Mucosa of stomach (tissue), 1 donor: ENCODE results near the gene PIGU.

Source experiments
- H3K27me3 ChIP-seq: one replicate; pipeline ENCODE4 v1.7.0; 2013; ENCODE audit warnings: mild to moderate bottlenecking, low read length; ENCODE audit not compliant: control insufficient read depth, insufficient read depth
- H3K36me3 ChIP-seq: one replicate; pipeline ENCODE4 v1.7.0; 2013; ENCODE audit warnings: low read length; ENCODE audit not compliant: control insufficient read depth, insufficient read depth
- H3K4me1 ChIP-seq: one replicate; pipeline ENCODE4 v1.7.0; 2013; ENCODE audit warnings: mild to moderate bottlenecking, low read length; ENCODE audit not compliant: control insufficient read depth, insufficient read depth
- H3K4me3 ChIP-seq: one replicate; pipeline ENCODE4 v1.7.0; 2013; ENCODE audit warnings: low read length
- H3K9ac ChIP-seq: one replicate; pipeline ENCODE4 v1.7.0; 2013; ENCODE audit warnings: mild to moderate bottlenecking, low read length, moderate library complexity
- H3K9me3 ChIP-seq: one replicate; pipeline ENCODE4 v1.7.0; 2013; ENCODE audit warnings: mild to moderate bottlenecking, low read length, moderate library complexity; ENCODE audit not compliant: control insufficient read depth
- donor health status: Pancreatic carcinoma.

PIGU gene

DNA sequence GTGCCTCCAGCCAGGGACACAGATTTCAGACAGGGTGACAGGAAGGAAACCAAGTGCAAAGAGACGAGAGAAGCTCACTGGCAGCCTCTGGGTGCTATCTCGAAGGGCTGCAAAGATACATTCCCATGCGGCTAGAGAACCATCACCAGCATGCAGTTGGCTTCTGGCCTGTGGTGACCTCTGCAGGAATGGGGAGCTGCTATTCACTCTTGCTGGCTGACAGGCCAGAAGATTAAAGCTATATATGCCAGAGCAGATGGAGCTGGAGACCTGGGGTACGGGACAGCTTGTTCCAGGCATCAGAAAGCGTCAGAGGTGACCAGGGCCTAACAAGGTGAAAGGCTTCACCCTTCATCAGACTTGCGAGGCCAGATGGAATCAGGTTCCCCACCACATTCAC lies 98.4 kb downstream of the PIGU start:
- Histone ChIP-seq H3K4me1 (peaks cover 37% of the 10 kb centered on the region), H3K9me3 (no peaks in the 10 kb centered on the region), H3K36me3 (no peaks in the 10 kb centered on the region), H3K9ac (no peak overlapping the region), H3K27me3 (no peaks in the 10 kb centered on the region), H3K4me3 (no peak overlapping the region)

DNA sequence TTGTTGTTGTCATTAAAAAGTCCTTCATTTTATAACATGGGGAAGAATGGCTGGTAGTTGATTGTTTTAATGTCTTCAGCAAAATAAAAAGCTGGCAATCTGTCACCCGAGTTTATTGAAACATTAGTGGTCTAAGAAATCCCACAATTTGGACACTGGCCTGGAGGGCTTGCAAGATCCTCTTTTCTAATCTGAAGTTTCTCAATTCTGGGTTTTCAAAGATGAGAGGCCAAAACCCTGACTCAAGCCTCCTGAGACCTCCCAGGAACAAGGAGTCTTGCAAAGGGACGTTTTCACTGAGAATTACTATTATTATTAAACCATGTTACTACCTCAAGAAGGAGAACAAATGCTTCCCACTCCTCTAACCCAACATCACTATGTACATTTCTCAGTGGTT lies 98.9 kb downstream of the PIGU start:
- no peak overlapping the region for H3K4me3 ChIP-seq
- H3K36me3 ChIP-seq, result no peaks in the 10 kb centered on the region
- H3K9me3 ChIP-seq, result no peaks in the 10 kb centered on the region
- H3K4me1 ChIP-seq, result peaks cover 35% of the 10 kb centered on the region
- no peaks in the 10 kb centered on the region for H3K27me3 ChIP-seq
- H3K9ac ChIP-seq, result no peak overlapping the region

DNA sequence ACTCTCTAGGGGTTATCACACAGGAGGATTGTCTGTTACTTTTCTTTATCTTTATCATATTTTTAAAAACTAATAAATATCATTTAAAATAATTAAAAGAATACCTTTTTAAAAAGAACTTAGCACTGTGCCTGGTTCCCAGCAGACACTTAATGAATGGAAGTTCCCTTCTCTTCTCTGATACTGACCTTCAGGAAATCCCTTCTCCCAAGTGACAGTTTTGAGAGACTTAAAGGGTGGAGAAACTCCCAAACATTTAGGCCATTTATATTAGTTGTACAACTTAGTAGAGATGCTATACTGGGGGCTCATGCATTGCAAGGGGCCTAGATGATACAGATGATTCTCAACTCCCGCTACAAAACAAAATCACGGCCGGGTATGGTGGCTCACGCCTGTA lies 99.8 kb downstream of the PIGU start:
- no peak overlapping the region for H3K9ac ChIP-seq
- H3K36me3 ChIP-seq, result no peaks in the 10 kb centered on the region
- no peaks in the 10 kb centered on the region for H3K27me3 ChIP-seq
- H3K9me3 ChIP-seq, result no peaks in the 10 kb centered on the region
- H3K4me3 ChIP-seq, result no peak overlapping the region
- H3K4me1 ChIP-seq, result peaks cover 25% of the 10 kb centered on the region

DNA sequence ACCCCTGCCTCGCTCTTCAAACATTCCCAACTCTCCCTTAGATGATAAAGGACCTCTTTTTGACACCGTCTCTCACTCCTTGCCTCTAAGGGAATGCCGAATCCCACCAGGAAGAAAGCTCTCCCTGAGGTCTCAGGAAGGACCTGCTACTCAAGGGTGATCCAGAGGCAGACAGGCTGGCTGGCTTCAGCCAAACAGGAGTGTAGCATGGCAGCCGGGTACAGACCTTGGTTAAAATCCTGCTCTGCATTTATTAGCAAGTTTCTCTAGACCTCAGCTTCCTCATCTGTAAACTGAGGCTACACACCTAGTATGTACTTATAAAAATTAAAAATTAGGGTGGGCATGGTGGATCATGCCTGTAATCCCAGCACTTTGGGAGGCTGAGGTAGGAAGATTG lies 101.1 kb downstream of the PIGU start:
- Histone ChIP-seq H3K4me1 (peaks cover 22% of the 10 kb centered on the region), H3K4me3 (no peak overlapping the region), H3K27me3 (no peaks in the 10 kb centered on the region), H3K9me3 (no peaks in the 10 kb centered on the region), H3K36me3 (no peaks in the 10 kb centered on the region), H3K9ac (no peak overlapping the region)

DNA sequence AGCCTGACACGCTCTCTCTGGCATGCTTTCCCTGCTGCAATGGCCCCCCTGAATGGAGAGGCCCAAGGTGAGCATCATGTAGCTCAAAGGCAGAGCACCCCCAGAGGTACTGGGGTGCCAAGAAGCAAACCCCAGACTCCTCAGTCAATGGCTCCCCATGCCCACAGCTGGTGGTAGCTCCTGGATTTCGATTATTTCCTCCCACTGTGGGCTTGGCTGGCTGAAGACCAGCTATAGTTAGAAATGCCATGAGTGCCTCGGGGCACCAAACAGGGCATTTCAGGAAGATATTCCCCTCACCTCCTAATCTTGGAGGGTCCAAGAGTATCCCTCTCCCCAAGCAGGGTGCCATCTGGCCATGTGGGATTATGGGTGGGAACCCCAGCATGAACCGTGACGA lies 101.6 kb downstream of the PIGU start:
- Histone ChIP-seq H3K36me3 (no peaks in the 10 kb centered on the region), H3K27me3 (no peaks in the 10 kb centered on the region), H3K9ac (no peak overlapping the region), H3K9me3 (no peaks in the 10 kb centered on the region), H3K4me1 (peaks cover 17% of the 10 kb centered on the region), H3K4me3 (no peak overlapping the region)

DNA sequence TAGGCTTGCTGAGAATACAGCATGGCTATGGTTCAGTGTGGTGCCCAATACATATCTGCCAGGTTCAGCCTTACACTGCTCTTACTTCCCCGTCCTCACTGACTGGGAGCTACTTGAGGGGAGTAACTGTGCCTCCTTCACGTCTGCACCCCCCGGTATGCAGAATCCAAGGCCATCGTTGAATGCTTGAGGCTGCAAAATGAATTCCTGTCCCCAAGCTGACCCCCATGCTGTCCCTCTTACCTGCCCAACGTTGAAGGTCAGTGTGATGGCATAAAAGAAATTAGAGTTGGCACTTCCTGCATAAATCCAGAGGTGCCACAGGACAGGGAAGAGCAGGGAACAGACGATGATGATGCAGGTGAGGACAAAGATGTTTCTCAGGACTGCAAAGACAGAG lies 102.0 kb downstream of the PIGU start:
- H3K36me3 ChIP-seq, result no peaks in the 10 kb centered on the region
- no peaks in the 10 kb centered on the region for H3K27me3 ChIP-seq
- H3K9ac ChIP-seq, result no peak overlapping the region
- H3K9me3 ChIP-seq, result no peaks in the 10 kb centered on the region
- H3K4me1 ChIP-seq, result peaks cover 13% of the 10 kb centered on the region
- H3K4me3 ChIP-seq, result no peak overlapping the region

DNA sequence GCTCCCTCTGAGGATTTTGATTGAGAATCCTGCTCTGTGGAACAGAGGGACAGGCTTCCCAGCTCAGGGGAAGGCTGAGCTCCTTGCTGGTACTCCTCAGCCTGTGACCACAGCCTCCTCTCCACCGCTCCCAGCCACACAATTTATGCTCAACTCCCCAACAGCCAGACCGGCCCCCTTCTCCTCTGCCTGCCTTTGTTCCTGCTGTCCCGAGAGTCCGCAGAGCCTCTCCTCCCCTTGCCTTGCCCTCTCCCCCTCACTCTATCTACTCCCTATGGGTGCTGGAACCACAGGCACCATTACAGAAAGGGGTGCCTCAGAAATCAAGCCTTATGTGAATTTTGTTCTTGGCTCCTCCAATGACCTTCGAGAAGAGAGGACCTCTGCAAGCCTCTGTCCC lies 102.5 kb downstream of the PIGU start:
- H3K4me3 ChIP-seq, result no peak overlapping the region
- H3K36me3 ChIP-seq, result no peaks in the 10 kb centered on the region
- no peaks in the 10 kb centered on the region for H3K27me3 ChIP-seq
- H3K9me3 ChIP-seq, result no peaks in the 10 kb centered on the region
- H3K9ac ChIP-seq, result no peak overlapping the region
- H3K4me1 ChIP-seq, result peaks cover 9% of the 10 kb centered on the region

DNA sequence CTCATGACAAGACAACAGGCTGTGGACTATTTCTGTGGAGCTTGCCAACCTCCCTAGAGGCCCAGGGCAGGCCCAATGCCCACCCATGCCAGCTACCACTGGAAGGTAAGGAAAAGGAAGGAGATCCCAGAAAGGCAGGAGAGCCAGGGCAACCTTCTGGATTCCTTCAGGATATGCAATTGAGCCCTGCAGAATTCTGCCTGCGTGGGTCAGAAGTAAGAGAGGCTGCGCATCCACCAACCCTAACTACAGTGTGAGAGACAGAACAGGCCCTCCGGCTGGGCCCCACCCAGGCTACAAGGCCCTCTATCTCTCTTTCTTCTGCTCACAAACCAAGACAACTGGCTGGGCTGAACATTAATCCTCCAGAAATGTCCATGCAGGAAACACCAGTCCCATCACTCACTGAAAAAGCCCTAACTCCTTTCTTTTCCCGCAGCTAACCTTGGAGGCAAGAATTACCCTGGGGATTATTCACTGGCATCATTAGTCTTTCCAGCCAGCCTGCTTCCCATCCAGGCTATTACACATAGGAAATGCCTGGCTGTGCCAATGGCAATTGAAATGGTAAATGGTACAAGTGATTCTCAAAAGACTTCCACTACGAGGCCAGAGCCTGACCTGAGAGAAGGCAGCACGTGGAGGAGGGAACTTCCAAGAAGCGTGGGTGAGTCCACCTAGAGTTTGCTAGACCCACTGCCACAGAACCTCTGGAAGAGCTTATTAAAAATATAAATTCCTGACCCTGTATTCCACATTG lies 103.2 kb downstream of the PIGU start:
- Histone ChIP-seq H3K4me1 (peaks cover 3% of the 10 kb centered on the region), H3K27me3 (no peaks in the 10 kb centered on the region), H3K9me3 (no peaks in the 10 kb centered on the region), H3K36me3 (no peaks in the 10 kb centered on the region), H3K9ac (no peak overlapping the region), H3K4me3 (no peak overlapping the region)

DNA sequence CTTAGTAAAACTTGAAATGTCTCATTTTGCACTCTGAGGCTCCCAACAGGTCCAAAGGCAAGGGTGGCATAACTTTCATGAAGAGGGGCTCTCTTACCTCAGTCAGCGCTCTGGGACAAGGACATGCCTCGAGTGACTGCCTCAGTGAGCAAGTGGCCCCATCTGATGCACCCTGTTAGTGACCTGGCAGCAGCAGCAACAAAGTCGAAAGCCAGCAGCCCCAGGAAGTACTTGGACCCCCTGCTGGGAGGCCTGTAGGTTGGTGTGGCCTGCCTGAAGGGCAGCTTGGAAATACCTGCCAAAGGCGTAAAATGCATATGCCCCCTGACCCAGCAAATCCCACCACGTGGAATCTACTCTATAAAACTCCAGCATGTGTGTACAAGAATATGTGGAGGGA lies 105.1 kb downstream of the PIGU start:
- Histone ChIP-seq H3K9me3 (no peaks in the 10 kb centered on the region), H3K36me3 (no peaks in the 10 kb centered on the region), H3K4me1 (no peaks in the 10 kb centered on the region), H3K4me3 (no peak overlapping the region), H3K9ac (no peak overlapping the region), H3K27me3 (no peaks in the 10 kb centered on the region)

DNA sequence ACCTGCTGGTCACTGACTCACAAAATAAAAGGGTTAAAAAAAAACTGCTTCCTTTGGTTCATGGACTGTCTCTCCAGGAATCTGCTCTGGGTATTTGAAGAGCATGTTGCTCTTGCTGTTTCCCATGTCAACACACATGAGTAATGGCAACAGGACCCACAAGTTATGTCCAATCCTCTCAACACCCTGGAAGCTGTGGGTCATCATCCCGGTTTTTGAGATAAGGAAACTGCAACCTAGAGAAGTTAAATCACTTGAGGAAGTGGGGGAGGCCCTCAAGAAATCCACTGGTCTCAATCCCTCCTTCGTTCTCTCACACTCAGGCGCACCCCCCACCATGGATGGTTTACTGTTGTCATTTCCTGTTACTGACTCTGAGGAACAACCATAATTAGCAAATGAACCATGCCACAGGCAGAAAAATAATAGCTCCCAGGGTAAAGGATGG lies 106.0 kb downstream of the PIGU start:
- H3K36me3 ChIP-seq, result no peaks in the 10 kb centered on the region
- no peak overlapping the region for H3K9ac ChIP-seq
- H3K27me3 ChIP-seq, result no peaks in the 10 kb centered on the region
- no peaks in the 10 kb centered on the region for H3K4me1 ChIP-seq
- no peak overlapping the region for H3K4me3 ChIP-seq
- H3K9me3 ChIP-seq, result no peaks in the 10 kb centered on the region

DNA sequence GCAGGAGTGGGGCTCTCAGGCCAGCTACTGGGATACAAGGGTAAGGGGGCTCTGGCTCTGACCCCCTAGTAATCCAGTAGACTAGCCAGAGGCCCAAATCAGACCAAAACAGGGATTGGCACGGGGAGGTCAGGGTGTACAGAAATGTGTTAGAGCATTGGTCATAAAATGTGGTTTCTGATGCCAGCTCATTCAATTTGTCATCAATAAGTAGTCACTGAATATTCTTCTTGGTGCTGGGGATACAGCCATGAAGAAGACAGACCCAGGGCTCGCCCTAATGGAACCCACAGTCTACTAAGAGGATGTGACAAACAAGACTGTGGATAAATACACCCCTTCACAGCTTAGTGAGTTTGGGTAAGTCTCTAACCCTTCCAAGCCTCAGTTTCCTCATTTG lies 107.3 kb downstream of the PIGU start:
- Histone ChIP-seq H3K9me3 (no peaks in the 10 kb centered on the region), H3K4me1 (no peaks in the 10 kb centered on the region), H3K36me3 (no peaks in the 10 kb centered on the region), H3K4me3 (no peak overlapping the region), H3K27me3 (no peaks in the 10 kb centered on the region), H3K9ac (no peak overlapping the region)

DNA sequence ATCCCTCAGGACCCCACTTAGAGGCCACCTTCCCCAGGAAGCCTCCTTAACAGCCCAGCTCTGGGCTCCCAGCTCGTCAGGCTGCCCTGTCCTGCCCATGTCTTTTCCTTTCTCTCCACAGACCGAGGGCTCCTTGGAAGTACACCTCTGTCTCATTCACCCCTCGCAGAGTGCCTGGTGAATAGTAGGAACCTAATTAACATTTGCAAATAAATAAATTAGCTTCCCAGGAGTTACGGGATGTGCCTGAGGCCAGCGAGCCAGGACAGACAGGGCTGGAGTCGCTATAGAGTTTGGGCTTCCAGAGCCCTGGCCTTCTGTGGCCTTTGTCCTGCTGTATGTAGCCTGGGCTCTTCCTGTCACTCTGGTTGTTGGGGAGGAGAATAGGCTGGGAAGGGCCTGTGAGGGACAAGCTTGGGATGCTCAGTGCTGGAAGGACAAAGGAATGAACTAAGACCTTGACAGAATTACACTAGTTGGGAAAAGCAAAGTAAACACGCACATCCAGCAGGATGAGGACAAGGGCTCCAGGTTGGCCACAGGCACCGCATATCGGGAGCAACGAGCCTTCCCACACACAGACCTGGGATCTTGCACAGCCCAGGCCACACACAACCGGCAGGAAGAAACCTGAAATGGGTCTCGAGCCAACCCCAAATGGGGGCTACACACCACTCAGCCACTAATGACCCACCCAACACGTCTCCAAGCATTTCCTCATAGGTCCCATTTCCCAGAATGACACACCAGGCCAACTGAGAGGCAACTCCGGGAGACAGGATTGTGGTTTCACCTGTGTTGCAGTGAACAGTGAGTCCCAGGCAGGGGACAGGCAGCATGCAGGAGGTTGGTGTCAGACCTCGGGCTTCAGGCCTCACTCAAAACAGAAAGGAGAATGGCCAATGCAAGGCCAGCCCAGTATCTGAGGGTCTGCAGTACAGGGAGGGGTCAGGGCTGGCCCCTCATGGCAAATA lies 108.7 kb downstream of the PIGU start:
- no peak overlapping the region for H3K4me3 ChIP-seq
- no peaks in the 10 kb centered on the region for H3K4me1 ChIP-seq
- no peaks in the 10 kb centered on the region for H3K9me3 ChIP-seq
- H3K36me3 ChIP-seq, result no peaks in the 10 kb centered on the region
- H3K27me3 ChIP-seq, result no peaks in the 10 kb centered on the region
- H3K9ac ChIP-seq, result no peak overlapping the region
